HUES6 (cell line): ENCODE measurements around the gene TTC12.

Source experiments
- H3K27ac ChIP-seq: 2 replicates; pipeline ENCODE4 v1.7.0; 2013; ENCODE audit warnings: low read depth, mild to moderate bottlenecking, low read length, inconsistent platforms
- H3K27me3 ChIP-seq: 2 replicates; pipeline ENCODE4 v1.6.1; 2013; ENCODE audit warnings: low read length; ENCODE audit not compliant: control insufficient read depth, insufficient read depth
- H3K36me3 ChIP-seq: 2 replicates; pipeline ENCODE4 v1.6.1; 2013; ENCODE audit warnings: low read length; ENCODE audit not compliant: control insufficient read depth, insufficient read depth
- H3K4me1 ChIP-seq: 2 replicates; pipeline ENCODE4 v1.6.1; 2013; ENCODE audit warnings: low read length; ENCODE audit not compliant: control insufficient read depth, insufficient read depth
- H3K4me3 ChIP-seq: 2 replicates; pipeline ENCODE4 v1.5.1; 2013; ENCODE audit warnings: low read depth, low read length
- H3K9ac ChIP-seq: one replicate; pipeline ENCODE4 v1.6.1; 2013; ENCODE audit warnings: mild to moderate bottlenecking, low read length
- H3K9me3 ChIP-seq: 2 replicates; pipeline ENCODE4 v1.6.1; 2013; ENCODE audit warnings: low read depth, low read length; ENCODE audit not compliant: control insufficient read depth, insufficient read depth

TTC12 gene

GRCh38 chr11:113404859-113405430 is 90.6 kb downstream of the TTC12 start:
- Histone ChIP-seq H3K27me3 (peaks cover 11% of the 10 kb centered on the region), H3K4me1 (no peaks in the 10 kb centered on the region; the same call in 1 of the 2 replicates), H3K27ac (no peak overlapping the region), H3K9ac (no peak overlapping the region), H3K9me3 (no peaks in the 10 kb centered on the region), H3K4me3 (no peak overlapping the region), H3K36me3 (no peaks in the 10 kb centered on the region)

- Histone ChIP-seq H3K36me3 (no peaks in the 10 kb centered on the region), H3K27ac (no peak overlapping the region), H3K4me3 (no peak overlapping the region), H3K9me3 (no peaks in the 10 kb centered on the region), H3K4me1 (no peaks in the 10 kb centered on the region; the same call in 1 of the 2 replicates), H3K9ac (no peak overlapping the region), H3K27me3 (peaks cover 11% of the 10 kb centered on the region)
These were observed 91.5 kb downstream of the TTC12 start for GRCh38 chr11:113405724-113406478.

GRCh38 chr11:113407163-113407562 is 92.8 kb downstream of the TTC12 start:
- no peaks in the 10 kb centered on the region for H3K9me3 ChIP-seq
- H3K36me3 ChIP-seq, result no peaks in the 10 kb centered on the region
- no peak overlapping the region for H3K27ac ChIP-seq
- H3K9ac ChIP-seq, result no peak overlapping the region
- no peak overlapping the region for H3K4me3 ChIP-seq
- H3K4me1 ChIP-seq, result no peaks in the 10 kb centered on the region; the same call in 1 of the 2 replicates
- H3K27me3 ChIP-seq, result peaks cover 11% of the 10 kb centered on the region

- peaks cover 5% of the 10 kb centered on the region for H3K27me3 ChIP-seq
- H3K27ac ChIP-seq, result no peak overlapping the region
- no peak overlapping the region for H3K4me3 ChIP-seq
- no peak overlapping the region for H3K9ac ChIP-seq
- no peaks in the 10 kb centered on the region; the same call in 1 of the 2 replicates for H3K4me1 ChIP-seq
- H3K9me3 ChIP-seq, result no peaks in the 10 kb centered on the region
- no peaks in the 10 kb centered on the region for H3K36me3 ChIP-seq
These were observed 93.8 kb downstream of the TTC12 start for GRCh38 chr11:113408206-113408605.

GRCh38 chr11:113408887-113409286 is 94.5 kb downstream of the TTC12 start:
- peaks cover 2% of the 10 kb centered on the region for H3K27me3 ChIP-seq
- no peak overlapping the region for H3K27ac ChIP-seq

GRCh38 chr11:113409526-113409925 is 95.1 kb downstream of the TTC12 start:
- Histone ChIP-seq H3K27me3 (no peaks in the 10 kb centered on the region; the same call in 1 of the 2 replicates), H3K9me3 (no peaks in the 10 kb centered on the region), H3K4me3 (no peak overlapping the region), H3K4me1 (no peaks in the 10 kb centered on the region; the same call in 1 of the 2 replicates), H3K27ac (no peak overlapping the region), H3K9ac (no peak overlapping the region), H3K36me3 (no peaks in the 10 kb centered on the region)

More at GRCh38 chr11:113408887-113409286, 94.5 kb downstream of the TTC12 start:
- no peak overlapping the region for H3K4me3 ChIP-seq
- no peak overlapping the region for H3K9ac ChIP-seq
- H3K36me3 ChIP-seq, result no peaks in the 10 kb centered on the region
- no peaks in the 10 kb centered on the region for H3K9me3 ChIP-seq
- H3K4me1 ChIP-seq, result no peaks in the 10 kb centered on the region; the same call in 1 of the 2 replicates

- Histone ChIP-seq H3K9me3 (no peaks in the 10 kb centered on the region), H3K27ac (no peak overlapping the region), H3K4me1 (no peaks in the 10 kb centered on the region; the same call in 1 of the 2 replicates), H3K9ac (no peak overlapping the region), H3K4me3 (no peak overlapping the region), H3K27me3 (no peaks in the 10 kb centered on the region; the same call in 1 of the 2 replicates), H3K36me3 (no peaks in the 10 kb centered on the region)
These were observed 96.2 kb downstream of the TTC12 start for GRCh38 chr11:113410414-113411135.

GRCh38 chr11:113411536-113411935 is 97.2 kb downstream of the TTC12 start:
- Histone ChIP-seq H3K4me1 (no peaks in the 10 kb centered on the region), H3K27ac (no peak overlapping the region), H3K9me3 (no peaks in the 10 kb centered on the region), H3K4me3 (no peak overlapping the region), H3K9ac (no peak overlapping the region), H3K27me3 (no peaks in the 10 kb centered on the region; the same call in 1 of the 2 replicates), H3K36me3 (no peaks in the 10 kb centered on the region)

- no peak overlapping the region for H3K4me3 ChIP-seq
- no peaks in the 10 kb centered on the region for H3K36me3 ChIP-seq
- no peaks in the 10 kb centered on the region for H3K9me3 ChIP-seq
- no peak overlapping the region for H3K27ac ChIP-seq
- H3K27me3 ChIP-seq, result no peaks in the 10 kb centered on the region
- no peaks in the 10 kb centered on the region for H3K4me1 ChIP-seq
- no peak overlapping the region for H3K9ac ChIP-seq
These were observed 98.3 kb downstream of the TTC12 start for GRCh38 chr11:113412675-113413074.

GRCh38 chr11:113415343-113415742 is 101.0 kb downstream of the TTC12 start:
- H3K9me3 ChIP-seq, result no peaks in the 10 kb centered on the region
- H3K36me3 ChIP-seq, result no peaks in the 10 kb centered on the region
- H3K9ac ChIP-seq, result no peak overlapping the region
- no peaks in the 10 kb centered on the region for H3K4me1 ChIP-seq
- H3K27me3 ChIP-seq, result no peaks in the 10 kb centered on the region
- H3K27ac ChIP-seq, result no peak overlapping the region
- no peak overlapping the region for H3K4me3 ChIP-seq
